ENCODE measurements around the gene RBM6. TPM values are rescaled to one million over a fixed set of nuclear protein-coding genes. Genes with fewer than 3 reads are reported as not detected.
A peak's percentile ranks its signal among the peaks of the same experiment; 100 is the strongest.

The RBM6 gene
- total and polyA plus RNA-seq, 9 of the 15 experiments (the other 6 are each of a cell fraction or from before 2014, with no cell fraction given), result 19.9 to 82.2 (median 57.8) TPM

GRCh38 chr3:49903451-49904424 is 36.2 kb upstream of the RBM6 start, which contains the start of gene MST1R (continued):
- TF ChIP-seq HMBOX1 (IDR thresholded peaks at IDR 0.05) (no peak; the same call in 1 of the 2 replicates), PHF20 (IDR thresholded peaks at IDR 0.05; ENCODE audit: partially characterized antibody) (peak; percentile 29), RNF2 (IDR thresholded peaks at IDR 0.05) (0 out of 2 replicates have a peak, but pooled peaks have one; percentile 42), BMI1 (IDR thresholded peaks at IDR 0.05; ENCODE audit: low read length) (no peak), ETV5 (CRISPR knock-in tag; IDR thresholded peaks at IDR 0.05; ENCODE audit: low read depth) (peak; percentile 49; the same call in 1 of the 2 replicates), E2F6 (IDR thresholded peaks at IDR 0.05; ENCODE audit: borderline replicate concordance in 1 of 2, extremely low read depth in 1 of 2, insufficient read depth in 1 of 2, insufficient read length in 1 of 2, low read depth in 1 of 2, low read length in 1 of 2, poor library complexity in 1 of 2, severe bottlenecking in 1 of 2) (peak; percentile 60 to 79), HNRNPLL (IDR thresholded peaks at IDR 0.05; ENCODE audit: low read depth, low read length, poor library complexity, severe bottlenecking) (peak; percentile 30), CUX1 (CRISPR knock-in tag; IDR thresholded peaks at IDR 0.05) (no peak), PML (IDR thresholded peaks at IDR 0.05; ENCODE audit: low read length) (peak; percentile 55; the same call in 1 of the 2 replicates), ATF1 (CRISPR knock-in tag; IDR thresholded peaks at IDR 0.05) (no peak), ATF1 (tag; IDR thresholded peaks at IDR 0.05) (peak; percentile 26; the same call in 1 of the 2 replicates), FOXA3 (CRISPR knock-in tag; conservative IDR thresholded peaks at IDR 0.05 in 1 of 2, IDR thresholded peaks at IDR 0.05 in 1 of 2) (no peak), ZBTB5 (IDR thresholded peaks at IDR 0.05) (no peak), ZSCAN29 (IDR thresholded peaks at IDR 0.05) (no peak), ZFP36 (IDR thresholded peaks at IDR 0.05; ENCODE audit: low read depth, low read length, partially characterized antibody) (peak; percentile 16), BRCA1 (IDR thresholded peaks at IDR 0.05) (no peak), BRCA1 (CRISPR knock-in tag; IDR thresholded peaks at IDR 0.05) (no peak), SMAD4 (CRISPR knock-in tag; conservative IDR thresholded peaks at IDR 0.05) (peak; percentile 25; the same call in 1 of the 2 replicates)
